ENCODE results near the gene APPBP2. TPM values are rescaled to one million over a fixed set of nuclear protein-coding genes. Genes with fewer than 3 reads are reported as not detected.

The APPBP2 gene
- total RNA-seq, 1 donor from 2014 or later, result 65.5 TPM

DNA sequence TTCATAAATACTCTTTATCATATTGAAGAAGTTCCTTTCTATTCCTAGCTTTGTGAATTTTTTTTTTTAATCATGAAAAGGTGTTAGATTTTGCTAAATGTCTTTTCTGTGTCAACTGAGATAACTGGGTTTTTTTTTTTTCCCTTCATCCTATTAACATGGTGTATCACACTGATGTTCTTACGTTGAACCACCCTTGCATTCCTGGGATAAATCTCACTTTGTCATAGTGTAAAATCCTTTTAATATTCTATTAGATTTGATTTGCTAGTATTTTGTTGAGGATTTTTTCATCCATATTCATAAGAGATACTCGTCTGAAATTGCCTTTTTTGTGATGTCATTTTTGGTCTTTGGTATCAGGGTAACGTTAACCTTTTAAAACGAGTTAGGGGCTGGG, 54.6 kb downstream of the APPBP2 start:
- H3K27ac Mint-ChIP-seq, result no peak overlapping the region
- TF ChIP-seq CTCF (IDR thresholded peaks at IDR 0.05; ENCODE audit: unreplicated experiment), result no peak
- H3K27me3 Mint-ChIP-seq (ENCODE audit: low read depth), result no peaks in the 10 kb centered on the region
- H3K4me1 Mint-ChIP-seq, result peaks cover 12% of the 10 kb centered on the region
- DNase-seq (ENCODE audit: low spot score in 2 of 2, unreplicated experiment in 2 of 2), result no peak
- no peak overlapping the region for H3K4me3 Mint-ChIP-seq
- peaks cover 41% of the 10 kb centered on the region for H3K36me3 Mint-ChIP-seq
- H3K9me3 Mint-ChIP-seq, result peaks cover 17% of the 10 kb centered on the region

GRCh38 chr17:60468371-60468770, 57.7 kb downstream of the APPBP2 start:
- DNase-seq (ENCODE audit: low spot score in 2 of 2, unreplicated experiment in 2 of 2), result no peak
- Mint-ChIP-seq H3K36me3 (peaks cover 44% of the 10 kb centered on the region), H3K9me3 (peaks cover 17% of the 10 kb centered on the region), H3K27me3 (ENCODE audit: low read depth) (no peaks in the 10 kb centered on the region), H3K4me1 (peaks cover 12% of the 10 kb centered on the region), H3K4me3 (no peak overlapping the region), H3K27ac (no peak overlapping the region)
- TF ChIP-seq CTCF (IDR thresholded peaks at IDR 0.05; ENCODE audit: unreplicated experiment), result no peak

DNA sequence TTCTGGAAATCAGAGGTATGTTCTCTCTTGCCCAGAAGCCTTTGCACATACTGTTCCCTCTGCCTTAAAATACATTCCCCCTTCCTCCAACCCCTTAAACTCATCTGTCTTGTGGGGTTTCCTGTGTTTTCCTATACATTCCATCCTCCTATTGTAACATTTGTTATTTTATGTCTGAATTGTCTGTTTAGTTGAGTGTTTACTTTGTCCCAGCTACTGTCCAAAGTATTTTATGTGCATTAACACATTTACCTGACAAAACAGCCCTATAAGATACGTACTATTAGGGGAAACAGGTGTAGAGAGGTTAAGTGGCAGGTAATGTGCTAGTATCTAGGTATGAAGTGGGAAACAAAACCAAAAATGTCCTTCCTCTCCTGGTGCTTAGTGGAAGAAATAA, 61.7 kb downstream of the APPBP2 start:
- no peak overlapping the region for H3K27ac Mint-ChIP-seq
- H3K4me3 Mint-ChIP-seq, result no peak overlapping the region
- no peak for DNase-seq (ENCODE audit: low spot score in 2 of 2, unreplicated experiment in 2 of 2)
- TF ChIP-seq CTCF (IDR thresholded peaks at IDR 0.05; ENCODE audit: unreplicated experiment), result no peak
- peaks cover 27% of the 10 kb centered on the region for H3K36me3 Mint-ChIP-seq
- peaks cover under 1% of the 10 kb centered on the region for H3K4me1 Mint-ChIP-seq
- no peaks in the 10 kb centered on the region for H3K9me3 Mint-ChIP-seq
- H3K27me3 Mint-ChIP-seq (ENCODE audit: low read depth), result no peaks in the 10 kb centered on the region

- Mint-ChIP-seq H3K27ac (no peak overlapping the region), H3K4me1 (no peaks in the 10 kb centered on the region), H3K9me3 (no peaks in the 10 kb centered on the region), H3K36me3 (peaks cover 35% of the 10 kb centered on the region), H3K27me3 (ENCODE audit: low read depth) (no peaks in the 10 kb centered on the region), H3K4me3 (no peak overlapping the region)
- no peak for TF ChIP-seq CTCF (IDR thresholded peaks at IDR 0.05; ENCODE audit: unreplicated experiment)
- no peak for DNase-seq (ENCODE audit: low spot score in 2 of 2, unreplicated experiment in 2 of 2)
Observed at GRCh38 chr17:60463157-60463835, 62.7 kb downstream of the APPBP2 start.

GRCh38 chr17:60461584-60461983, 64.5 kb downstream of the APPBP2 start:
- Mint-ChIP-seq H3K27ac (no peak overlapping the region), H3K4me1 (no peaks in the 10 kb centered on the region), H3K27me3 (ENCODE audit: low read depth) (no peaks in the 10 kb centered on the region), H3K36me3 (peaks cover 45% of the 10 kb centered on the region), H3K4me3 (no peak overlapping the region), H3K9me3 (peaks cover 9% of the 10 kb centered on the region)
- no peak for TF ChIP-seq CTCF (IDR thresholded peaks at IDR 0.05; ENCODE audit: unreplicated experiment)
- no peak for DNase-seq (ENCODE audit: low spot score in 2 of 2, unreplicated experiment in 2 of 2)
